ENCODE results near the gene SLC9A6.

DNA sequence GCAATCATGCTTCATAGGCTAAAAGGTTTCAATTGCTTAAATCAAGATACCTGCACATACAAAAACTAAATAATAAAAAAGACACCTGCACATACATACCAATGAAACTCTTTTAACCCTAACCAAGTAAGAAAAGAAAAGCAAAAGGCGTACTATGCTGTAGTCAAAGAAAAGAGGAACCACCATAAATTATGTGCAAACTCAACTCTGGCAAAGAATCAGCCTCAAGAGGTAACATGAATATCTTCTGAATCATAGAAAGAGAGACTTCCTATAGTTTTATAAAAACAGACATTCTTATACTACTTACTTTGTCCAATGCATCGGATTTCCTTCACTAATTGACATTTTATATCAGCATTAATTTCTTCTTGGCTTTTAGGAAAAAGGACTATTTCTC, 40.7 kb upstream of the SLC9A6 start:
- TF ChIP-seq CBX5 (IDR thresholded peaks at IDR 0.05; ENCODE audit: low read depth) (no peak), NBN (IDR thresholded peaks at IDR 0.05) (no peak), POLR2A (IDR thresholded peaks at IDR 0.05; ENCODE audit: low read depth, low read length) (no peak), ZNF24 (IDR thresholded peaks at IDR 0.05) (no peak), JUND (IDR thresholded peaks at IDR 0.05; ENCODE audit: low read depth, low read length) (no peak), EP300 (IDR thresholded peaks at IDR 0.05; ENCODE audit: borderline replicate concordance in 1 of 2, control insufficient read depth in 1 of 2, low read depth in 2 of 2, low read length in 2 of 2) (no peak), NFIC (IDR thresholded peaks at IDR 0.05; ENCODE audit: low read depth, low read length) (no peak), REST (IDR thresholded peaks at IDR 0.05; ENCODE audit: low read depth, low read length) (no peak), BHLHE40 (IDR thresholded peaks at IDR 0.05; ENCODE audit: borderline replicate concordance in 1 of 2, low read depth in 2 of 2, low read length in 1 of 2) (no peak), NFYB (IDR thresholded peaks at IDR 0.05; ENCODE audit: insufficient read depth, low read depth, low read length) (no peak)
- TF ChIP-seq, protein P1, sequence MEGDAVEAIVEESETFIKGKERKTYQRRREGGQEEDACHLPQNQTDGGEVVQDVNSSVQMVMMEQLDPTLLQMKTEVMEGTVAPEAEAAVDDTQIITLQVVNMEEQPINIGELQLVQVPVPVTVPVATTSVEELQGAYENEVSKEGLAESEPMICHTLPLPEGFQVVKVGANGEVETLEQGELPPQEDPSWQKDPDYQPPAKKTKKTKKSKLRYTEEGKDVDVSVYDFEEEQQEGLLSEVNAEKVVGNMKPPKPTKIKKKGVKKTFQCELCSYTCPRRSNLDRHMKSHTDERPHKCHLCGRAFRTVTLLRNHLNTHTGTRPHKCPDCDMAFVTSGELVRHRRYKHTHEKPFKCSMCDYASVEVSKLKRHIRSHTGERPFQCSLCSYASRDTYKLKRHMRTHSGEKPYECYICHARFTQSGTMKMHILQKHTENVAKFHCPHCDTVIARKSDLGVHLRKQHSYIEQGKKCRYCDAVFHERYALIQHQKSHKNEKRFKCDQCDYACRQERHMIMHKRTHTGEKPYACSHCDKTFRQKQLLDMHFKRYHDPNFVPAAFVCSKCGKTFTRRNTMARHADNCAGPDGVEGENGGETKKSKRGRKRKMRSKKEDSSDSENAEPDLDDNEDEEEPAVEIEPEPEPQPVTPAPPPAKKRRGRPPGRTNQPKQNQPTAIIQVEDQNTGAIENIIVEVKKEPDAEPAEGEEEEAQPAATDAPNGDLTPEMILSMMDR (IDR thresholded peaks at IDR 0.05 in 2 of 3, conservative IDR thresholded peaks at IDR 0.05 in 1 of 3; ENCODE audit: control insufficient read depth in 2 of 3, extremely low read depth in 1 of 3, insufficient read depth in 1 of 3, low read depth in 3 of 3, low read length in 3 of 3): no peak

Measured in GM12878 (cell line).